Measurements from ENCODE around the gene STIM2.

STIM2 gene

DNA sequence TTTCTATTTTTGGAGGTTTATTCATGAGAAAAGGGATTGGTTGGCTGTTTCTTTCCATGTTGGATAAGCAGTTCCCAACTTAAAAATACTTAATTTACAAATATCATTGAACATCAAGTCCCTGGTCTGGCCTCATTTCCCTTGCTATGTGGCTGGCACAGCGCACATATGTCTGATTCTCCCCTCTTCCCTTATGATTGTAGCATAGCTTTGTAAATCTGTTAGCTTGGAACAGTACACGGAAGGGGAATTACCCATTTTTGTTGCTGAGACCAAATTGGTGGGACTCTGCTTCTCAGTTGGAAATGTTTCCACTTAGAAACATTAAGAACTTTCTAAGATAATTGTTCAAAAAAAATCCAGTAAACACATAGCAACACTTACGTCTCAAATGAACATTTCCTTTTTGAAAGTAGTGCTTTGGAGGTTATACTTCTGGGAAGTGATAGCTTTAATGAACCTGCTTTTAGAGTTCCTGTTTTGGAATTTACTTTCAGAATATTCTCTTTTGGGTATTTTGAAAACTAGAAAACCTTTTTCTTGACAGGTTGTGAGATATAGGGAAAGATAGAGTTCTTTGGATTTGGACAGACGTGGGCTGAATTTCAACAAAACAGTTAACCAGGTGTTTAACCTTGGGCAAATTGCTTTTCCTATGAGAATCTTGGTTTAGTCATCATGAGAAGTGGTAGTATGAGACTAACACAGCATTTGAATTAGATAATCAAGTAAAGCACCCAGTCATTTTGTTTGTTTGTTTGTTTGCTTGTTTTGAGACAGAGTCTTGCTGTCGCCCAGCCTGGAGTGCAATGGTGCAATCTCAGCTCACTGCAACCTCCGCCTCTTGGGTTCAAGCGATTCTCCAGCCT is 47.3 kb downstream of the STIM2 start:
- no peak for DNase-seq

DNA sequence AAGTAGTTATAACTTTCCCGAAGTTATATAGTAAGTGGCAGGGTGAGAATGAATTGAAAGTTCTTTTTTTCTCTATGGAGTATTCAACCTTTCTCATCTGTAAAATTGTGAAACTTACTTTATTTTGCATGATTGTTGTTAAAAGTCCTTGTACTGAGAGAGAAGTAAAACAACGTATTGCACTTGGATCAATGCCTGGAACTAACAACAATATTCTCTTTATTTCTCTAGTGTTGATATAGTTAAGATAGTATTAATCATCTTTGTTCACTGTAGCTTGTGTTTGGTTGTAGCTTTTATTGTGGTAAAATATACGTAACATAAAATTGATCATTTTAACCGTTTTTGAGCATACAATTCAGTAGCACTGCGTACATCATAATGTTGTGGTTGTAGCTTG is 48.7 kb downstream of the STIM2 start:
- DNase-seq = no peak

DNA sequence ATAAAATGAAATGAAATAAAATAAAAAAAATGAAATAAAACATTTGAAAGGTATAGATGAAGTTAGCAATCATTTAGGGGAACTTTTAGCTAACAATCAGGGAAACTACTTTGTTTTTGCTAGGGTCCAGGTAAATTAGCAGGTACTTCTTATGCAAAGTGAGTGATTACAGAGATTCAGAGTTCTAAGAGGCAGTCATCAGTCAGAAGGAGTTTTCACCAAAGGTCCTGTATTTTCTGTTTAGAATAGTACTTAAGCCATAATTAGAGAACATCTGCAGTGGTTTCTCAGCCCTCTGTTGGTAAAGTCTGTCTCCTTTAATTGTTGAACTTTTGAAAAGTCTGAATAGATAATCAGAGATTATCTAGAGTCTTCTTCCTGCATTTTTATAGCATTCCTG is 50.6 kb downstream of the STIM2 start:
- DNase-seq = no peak

DNA sequence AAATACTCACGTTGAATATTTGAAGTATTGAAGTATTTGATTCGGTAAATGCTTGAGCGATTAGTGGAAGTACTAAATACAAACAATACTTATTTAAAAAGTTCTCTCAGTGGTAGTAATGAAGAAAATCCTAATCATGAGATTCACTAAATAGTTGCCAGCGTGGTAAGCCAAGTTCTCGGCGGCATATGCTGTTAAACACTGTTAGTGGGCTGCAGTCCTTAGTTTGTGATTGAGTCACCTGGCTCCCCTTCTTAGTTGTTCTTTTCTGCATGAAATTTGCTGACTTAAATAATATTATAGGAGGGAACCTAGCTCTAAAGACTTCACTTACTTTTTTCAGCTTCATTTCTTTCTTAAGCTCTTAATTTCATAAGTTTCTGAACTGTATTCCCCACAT is 51.4 kb downstream of the STIM2 start:
- DNase-seq = no peak

DNA sequence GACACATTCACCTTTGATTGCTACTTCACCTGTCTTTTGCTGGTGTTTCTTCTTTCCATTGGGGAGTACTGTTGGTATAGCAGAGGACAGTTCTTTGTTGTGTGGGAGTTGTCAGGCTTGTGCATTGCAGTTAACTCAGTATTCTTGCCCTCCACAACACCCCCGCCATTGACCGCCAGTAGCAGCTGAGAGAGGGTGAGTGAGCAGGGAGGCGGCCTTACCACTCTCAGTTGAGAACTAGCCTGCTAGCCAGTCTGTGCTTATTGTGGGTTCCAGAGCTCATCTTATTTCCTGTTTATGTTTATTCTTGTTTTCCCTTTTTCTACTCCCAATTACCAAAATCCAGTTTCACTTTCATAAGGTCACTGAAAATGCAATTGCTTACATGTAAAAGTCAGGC is 52.2 kb downstream of the STIM2 start:
- DNase-seq = no peak

DNA sequence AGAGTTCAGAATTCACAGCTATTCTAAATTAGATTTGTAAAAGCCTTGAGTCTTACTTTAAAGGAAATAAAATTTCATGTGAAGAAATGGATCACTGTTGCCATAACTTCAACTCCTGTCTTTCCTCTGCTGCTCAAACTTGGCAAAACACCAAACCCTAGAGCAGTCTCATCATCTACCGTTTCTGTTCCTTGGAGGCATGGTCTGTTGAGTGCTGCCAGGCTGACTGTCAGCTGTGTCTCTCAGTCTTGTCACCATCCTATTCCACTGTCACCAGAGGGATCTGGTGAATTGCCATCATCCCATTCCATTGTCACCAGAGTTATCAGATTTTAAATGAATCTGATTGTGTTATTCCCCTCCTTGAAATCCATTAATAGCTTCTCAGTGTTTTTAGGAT is 55.6 kb downstream of the STIM2 start:
- DNase-seq = no peak

DNA sequence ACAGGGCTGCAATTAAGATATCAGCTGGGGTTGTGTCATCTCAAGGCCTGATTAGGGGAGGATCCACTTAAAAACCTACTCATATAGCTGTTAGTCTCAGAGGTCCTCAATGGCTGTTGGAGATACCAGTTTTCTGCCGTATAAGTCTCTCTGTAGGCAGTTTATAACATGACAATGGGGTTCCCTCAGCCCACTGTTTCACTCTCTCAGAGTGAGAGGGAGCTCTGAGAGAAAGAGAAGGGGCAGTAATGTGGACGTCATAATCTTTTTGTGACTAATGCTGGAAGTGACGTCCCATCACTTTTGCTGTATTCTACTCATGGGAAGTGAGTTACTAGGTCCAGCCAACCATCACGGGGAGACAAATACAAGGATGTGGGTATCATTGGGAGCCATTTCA is 70.3 kb downstream of the STIM2 start:
- no peak for DNase-seq

DNA sequence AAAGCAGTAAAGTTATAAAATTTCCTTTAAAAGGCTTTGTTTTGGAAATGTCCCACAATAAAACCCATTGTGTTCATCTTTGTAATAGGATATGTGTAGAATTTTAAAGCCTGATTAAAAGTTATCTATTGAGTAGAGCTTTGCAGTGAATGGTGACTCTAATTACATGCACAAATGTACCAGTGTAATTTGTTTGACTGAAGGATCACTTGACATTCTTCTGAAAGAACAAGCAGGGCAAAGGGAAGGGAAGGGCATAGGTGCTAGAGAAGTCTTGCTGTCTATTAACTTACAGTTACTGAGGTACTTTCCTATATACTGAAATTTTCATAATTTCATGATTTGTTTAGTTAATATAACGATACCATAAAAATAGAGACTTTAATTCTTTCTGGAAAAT is 70.8 kb downstream of the STIM2 start:
- DNase-seq = no peak

DNA sequence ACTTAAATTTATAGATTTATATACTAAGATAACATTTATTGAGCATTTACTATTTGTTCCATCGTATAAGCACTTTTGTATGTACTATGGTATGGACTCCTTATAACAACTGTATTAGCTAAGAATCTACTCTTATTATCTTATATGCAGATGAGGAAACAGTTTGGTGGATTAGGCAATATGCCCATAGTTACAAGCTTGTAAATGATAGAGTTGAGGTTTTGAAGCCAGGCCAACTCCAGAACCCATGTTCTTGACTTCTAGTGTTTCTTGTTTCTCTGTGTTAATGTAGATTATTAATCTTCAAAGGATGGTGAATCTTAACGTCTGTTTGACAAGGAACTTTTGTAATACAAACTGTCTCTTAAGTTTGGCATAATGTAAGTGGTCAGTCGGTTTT is 71.3 kb downstream of the STIM2 start:
- no peak for DNase-seq

DNA sequence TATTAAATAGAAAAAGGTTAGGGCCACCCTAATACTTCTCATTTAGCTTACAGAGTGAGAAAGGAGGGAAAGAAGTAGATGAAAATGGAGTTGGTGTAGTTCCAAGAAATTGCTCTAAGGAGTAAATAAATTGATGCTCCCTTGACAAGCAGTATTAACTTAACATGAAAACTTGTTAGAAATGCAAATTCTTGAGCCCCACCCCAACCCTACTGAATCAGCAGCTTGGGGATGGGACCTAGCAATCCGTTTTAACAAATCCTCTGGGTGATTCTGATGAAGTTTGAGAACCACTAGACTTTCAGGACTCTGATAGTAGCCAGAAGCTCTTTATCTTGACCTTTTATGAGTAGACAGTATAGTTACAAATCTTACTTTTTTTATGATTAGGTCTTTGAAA is 74.8 kb downstream of the STIM2 start:
- DNase-seq = no peak

DNA sequence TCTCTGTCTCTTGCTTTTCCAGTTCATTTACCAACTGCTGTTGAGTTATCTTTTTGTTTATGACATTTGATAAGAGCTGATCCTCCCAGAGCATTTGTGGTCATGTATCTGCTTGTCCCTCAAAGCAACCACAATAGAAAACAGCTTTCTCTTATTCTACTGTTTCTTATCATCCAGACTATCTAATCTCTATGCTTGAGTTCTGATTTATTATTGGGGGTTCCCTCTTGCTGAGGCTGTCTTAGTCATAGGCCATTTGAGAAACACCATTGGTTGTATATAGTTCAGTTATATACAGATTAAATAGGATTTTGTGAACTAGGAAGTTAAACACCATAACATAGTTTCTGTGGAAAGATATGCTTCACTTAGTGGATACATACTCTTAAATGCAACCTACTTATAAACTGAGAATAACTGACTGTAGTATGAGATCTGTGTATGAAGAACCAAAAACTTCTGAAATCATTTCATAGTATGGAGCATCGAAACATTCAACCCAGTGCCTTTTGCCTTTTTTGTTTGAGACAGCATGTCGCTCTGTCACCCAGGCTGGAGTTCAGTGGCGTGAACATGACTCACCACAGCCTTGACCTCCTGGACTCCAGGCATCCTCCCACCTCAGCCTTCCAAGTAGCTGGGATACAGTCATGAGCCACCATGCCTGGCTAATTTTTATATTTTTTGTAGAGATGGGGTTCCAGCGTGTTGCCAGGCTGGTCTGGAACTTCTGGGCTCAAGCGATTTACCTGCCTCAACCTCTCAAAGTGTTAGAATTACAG is 75.8 kb downstream of the STIM2 start:
- no peak for DNase-seq

DNA sequence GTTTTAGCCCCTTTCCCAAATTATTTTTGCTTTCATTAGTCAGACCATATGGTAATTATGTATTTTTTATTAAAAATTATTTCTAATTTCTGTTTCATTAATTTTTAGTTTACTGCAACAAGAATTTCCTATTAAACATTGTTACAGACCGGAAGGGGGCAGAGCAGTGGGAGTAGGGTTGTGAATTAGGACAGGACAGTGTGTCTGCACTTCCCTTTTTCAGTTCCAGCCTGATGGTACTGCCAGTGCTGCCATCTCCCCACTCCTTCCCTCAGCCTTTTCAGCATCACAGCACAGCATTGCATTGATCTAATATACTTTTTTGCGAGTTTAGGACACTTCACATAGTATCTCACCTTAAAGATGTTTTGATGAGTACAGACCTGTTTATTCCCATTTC is 76.5 kb downstream of the STIM2 start:
- no peak for DNase-seq

DNA sequence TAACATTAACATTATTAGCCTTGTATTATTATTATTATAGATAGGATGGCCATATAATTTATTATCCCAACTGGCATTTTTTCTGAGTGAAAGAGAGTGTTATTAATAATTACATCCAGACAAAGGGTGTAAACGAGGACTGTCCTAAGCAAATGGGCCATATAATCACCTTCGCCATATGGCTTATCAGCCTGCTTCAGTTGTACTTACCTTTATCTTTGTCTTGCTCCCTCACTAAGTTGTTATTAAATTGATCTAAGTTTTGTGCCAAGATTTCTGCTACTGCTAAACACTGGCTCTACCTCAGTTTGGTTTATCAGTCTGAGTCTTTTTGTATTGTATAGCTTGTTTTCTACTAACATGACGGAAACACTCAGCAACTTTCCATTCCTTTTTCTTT is 76.9 kb downstream of the STIM2 start:
- DNase-seq = no peak

DNA sequence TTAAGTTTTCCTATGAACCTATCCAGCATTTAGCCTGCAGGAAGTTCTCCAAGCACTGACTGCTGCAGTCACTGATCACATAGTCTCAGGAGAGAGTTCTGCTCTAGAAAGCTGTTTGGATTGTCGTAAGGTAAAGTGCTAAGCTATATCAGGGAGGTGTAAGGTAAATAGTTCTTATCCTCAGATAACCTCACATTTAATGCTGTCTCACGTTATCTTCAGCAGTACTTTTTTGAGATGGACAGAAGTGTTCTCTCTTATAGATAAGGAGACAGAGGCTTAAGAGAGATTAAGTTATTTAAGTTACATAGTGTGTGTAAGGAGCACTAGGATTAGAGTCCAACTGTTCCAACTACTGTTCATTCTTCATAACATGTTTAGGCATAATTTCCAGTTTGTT is 77.9 kb downstream of the STIM2 start:
- no peak for DNase-seq

DNA sequence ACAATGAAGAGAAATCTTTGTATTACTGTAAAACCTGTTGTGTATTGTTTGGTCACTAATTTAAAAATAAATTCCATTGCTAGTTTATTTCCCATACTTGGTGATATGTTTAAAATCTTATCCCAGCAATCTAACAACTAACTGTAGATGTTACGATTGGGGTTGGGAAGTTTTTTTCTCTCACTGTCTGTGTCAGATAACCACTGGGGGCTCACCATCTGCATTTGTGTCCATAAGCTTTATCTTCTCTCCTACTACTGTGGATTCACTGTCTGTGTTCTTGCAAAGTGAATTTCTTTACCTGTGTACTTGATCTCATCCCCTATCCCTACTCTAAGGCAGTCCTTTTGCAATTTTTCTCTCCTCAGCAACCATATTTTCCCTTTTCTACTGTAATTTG is 81.3 kb downstream of the STIM2 start:
- DNase-seq = no peak

DNA sequence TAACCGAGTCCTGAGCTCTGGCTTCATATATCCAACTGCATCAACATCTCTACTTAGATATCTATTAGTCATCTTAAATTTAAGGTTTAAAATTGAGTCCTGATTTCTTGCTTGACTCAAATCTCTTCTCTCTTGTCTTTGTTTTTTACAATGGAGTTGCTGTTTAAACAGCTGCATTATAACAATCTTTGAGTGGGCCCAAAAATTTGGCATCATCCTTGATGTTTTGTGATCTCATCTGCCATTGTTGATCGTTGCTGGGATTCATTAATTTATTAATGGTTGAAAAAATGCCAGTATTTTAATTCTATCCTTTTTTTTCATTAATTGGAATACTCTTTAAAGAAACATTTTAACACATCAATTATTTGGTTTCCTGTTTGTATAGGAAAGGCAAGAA is 82.2 kb downstream of the STIM2 start:
- DNase-seq = no peak

DNA sequence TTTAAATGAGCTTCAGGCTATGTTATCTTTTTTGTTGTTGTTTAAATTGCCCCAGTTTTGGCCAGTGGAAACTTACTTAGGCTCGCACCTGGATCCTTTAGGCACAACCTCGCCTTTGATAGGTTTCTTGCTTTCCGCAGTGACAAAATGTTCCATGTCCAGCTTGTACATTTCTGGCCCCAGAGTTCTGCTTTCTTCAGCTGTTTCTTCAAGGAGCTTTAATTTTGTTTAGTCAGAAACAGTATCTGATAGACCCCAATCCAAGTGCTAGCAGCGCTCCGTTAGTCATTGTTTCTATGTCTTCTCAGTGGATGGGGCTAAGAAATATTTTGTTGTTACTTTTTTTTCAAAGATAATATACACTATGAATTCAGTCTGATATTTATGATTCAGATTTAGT is 82.8 kb downstream of the STIM2 start:
- DNase-seq = no peak

DNA sequence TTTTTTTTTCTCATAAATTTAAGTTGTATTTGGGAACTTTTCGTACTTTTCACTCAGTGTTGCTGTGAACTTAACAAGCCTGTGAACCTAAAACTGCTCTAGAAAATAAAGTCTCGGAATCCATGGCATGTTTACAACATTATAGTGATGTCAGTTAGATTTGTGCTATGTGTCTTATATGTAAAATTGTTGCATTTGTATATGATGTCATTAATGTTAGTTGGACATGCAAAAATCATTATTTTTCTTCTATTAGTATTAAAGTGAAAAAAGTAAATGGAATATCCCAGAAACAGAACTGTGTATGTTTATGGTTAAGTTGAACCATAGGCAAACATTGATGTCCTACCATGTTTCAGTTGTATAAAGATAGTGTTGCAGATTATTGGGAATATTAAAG is 85.2 kb downstream of the STIM2 start:
- no peak for DNase-seq

DNA sequence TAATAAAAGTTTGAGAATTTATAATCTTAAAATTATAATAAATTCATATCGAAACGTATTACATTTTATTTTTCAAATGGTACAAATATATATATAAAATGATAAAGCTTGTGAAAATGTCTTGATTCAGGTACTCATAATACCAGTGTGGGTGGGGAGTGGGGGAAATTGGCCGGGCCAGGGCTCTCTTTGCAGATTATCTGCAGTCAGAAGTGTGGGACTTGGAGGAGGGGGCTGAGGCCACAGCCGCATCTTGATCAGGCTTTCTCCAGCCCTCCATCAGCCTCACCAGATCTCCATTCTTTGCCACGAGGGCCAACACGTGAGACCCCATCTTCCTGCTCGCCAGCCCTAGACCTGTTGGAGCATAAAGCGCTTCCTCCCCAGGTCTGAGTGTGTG is 86.7 kb downstream of the STIM2 start:
- DNase-seq = no peak

DNA sequence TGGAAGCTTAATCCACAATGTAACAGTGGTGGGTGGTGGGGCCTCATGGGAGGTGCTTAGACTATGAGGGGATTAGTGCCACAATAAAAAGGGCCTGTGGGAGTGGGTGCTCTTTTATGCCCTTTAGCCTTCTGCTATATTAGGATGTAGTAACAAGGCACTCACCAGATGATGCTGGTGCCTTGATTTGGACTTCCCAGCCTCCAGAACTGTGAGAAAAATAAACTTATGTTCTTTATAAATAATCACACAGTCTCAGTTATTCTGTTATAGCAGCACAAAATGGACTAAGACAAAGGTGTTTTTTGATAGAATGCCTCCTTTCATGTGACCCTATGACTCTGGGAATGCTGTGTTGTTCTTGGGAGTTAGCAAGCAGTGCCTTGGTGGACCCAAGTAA is 89.8 kb downstream of the STIM2 start:
- no peak for DNase-seq

DNA sequence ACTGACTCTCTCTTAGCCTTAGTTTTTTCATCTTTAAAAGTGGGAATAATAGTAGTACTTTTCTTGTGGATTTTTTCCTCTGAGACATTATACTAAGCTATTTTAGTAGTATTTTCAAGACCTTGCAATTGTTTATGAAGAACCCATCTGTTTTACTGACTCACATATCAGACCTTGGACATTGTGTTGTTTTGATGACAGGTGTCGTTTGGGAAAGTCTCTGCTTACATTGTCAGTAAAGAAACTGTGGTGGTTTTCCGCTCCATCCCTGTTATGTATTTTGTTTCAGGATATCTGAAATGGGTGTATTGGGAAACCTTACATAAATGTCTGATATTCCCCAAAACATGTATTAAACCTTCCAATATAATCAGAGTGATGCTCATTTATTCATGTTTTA is 92.2 kb downstream of the STIM2 start:
- no peak for DNase-seq

DNA sequence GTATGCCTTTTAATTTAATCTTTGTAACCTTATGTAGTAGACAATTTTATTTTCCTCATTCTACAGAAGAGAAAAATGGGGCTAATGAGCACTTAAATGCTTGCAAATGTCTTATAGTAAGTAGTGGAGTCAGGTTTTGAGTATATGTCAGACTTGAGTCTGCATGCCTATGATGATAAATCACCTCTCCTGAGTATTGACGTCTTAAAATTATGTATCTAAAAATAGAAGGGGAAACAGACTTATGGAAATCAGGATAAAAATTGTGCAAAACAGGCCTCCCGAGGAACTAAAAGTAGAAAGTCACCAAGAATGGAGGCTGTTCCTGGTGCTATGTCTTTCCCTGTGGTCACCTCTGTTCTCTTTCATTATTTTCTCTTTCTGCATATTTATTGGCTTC is 92.7 kb downstream of the STIM2 start:
- DNase-seq = no peak

DNA sequence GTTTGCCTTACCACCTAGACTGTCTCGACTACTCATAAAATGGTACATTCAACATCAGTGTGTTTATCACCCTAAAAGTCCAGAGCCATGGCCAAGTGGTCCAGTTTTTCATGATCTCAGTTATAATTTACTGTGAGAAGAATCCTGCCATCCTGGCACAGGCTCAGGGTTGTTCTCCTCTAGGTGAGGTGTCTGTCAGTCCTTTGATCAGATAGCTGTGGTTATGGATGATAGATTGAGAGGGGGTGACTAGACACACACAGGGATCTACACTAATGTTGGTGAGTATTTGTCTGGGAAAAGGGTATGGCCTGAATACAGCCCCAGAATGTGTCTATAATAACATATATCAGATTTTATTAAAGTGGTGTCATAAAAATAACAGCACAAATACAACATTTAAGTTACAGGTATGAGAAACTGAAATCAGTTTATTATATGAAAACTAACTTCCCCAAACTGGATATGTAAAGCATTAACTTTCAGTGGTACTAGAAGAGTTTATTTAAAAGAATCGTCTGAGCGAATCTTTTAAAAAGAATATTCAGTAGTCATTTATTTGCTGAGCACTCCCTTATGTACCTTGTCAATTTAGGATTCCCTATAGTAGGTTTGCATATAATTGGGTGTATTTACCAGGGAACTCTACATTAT is 93.3 kb downstream of the STIM2 start:
- no peak for DNase-seq

DNA sequence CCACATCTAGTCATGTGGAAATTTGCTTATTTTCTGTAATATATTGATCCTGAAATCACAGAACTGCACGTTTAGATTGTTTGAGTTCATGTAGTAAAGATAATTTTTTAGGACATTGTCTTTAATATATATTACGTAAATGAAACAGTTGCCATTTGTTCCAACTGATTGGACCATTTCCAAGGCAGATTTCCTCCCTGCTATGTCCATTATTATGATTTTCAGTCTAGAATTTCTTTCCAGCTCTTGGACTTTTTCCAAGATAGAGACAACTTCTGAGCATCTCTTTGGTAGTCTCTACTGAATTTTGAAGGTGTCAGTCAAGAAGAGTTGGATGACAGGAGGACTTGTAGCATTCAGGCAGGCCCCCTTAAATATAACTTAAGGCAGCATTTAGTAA is 94.6 kb downstream of the STIM2 start:
- DNase-seq = no peak

All from activated CD4-positive, alpha-beta T cell treated with anti-CD3 and anti-CD28 coated beads for 48 hours (primary cell).